NCI-H2171 treated with DMSO at 0.1 percent for 48 hours (cell line): ENCODE results near the gene ATP2C2.
"Not testable (repeated sequence)": the region's sequence is repeated elsewhere in the genome, so short reads cannot be mapped to it uniquely, and the experiment has no call there.

ENCODE experiments used
- DNase-seq: peaks from one replicate; lab custom pipeline; 2025; lab: John Stamatoyannopoulos, UW

ATP2C2 gene

DNA sequence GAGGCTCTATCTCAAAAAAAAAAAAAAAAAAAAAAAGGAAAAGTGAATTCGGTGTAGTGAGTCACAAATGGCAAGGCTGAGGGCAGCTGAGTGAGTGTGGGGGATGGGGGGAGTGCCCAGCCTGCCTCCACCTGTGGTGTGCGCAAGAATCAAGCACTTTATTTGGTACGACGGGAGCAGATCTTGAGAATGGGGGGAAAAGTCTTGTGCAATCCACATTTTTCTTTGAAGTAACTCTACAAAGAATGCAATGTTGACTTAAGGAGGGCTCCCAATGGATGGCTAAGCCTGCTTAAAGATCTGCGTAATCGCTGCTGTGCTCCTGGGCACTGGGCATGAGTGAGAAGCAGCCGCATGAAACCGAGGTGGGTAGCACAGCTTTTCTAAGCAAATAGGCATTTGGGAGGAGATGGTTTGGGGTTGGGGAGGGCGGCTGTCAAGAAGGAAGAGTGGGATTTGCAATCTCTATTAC is 28.2 kb downstream of the ATP2C2 start:
- no peak for DNase-seq

GRCh38 chr16:84397090-84397489 is 28.8 kb downstream of the ATP2C2 start:
- DNase-seq = no peak

GRCh38 chr16:84398701-84399100 is 30.4 kb downstream of the ATP2C2 start:
- no peak for DNase-seq

DNA sequence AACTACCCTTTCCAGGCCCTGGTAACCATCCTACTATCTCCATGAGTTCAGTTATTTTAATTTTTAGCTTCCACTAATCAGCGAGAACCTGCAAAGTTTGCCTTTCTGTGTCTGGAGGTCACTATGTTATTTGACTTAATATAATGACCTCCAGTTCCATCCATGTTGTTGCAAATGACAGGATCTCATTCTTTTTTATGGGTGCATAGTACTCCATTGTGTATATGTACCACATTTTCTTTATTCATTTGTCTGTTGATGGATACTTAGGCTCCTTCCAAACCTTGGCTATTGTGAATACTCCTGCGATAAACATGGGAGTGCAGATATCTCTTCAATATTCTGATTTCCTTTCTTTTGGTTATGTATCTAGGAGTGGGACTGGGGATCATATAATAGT is 31.6 kb downstream of the ATP2C2 start:
- not testable (repeated sequence) for DNase-seq

- not testable (repeated sequence) for DNase-seq
Measured at GRCh38 chr16:84403435-84403834, 35.1 kb downstream of the ATP2C2 start.

DNA sequence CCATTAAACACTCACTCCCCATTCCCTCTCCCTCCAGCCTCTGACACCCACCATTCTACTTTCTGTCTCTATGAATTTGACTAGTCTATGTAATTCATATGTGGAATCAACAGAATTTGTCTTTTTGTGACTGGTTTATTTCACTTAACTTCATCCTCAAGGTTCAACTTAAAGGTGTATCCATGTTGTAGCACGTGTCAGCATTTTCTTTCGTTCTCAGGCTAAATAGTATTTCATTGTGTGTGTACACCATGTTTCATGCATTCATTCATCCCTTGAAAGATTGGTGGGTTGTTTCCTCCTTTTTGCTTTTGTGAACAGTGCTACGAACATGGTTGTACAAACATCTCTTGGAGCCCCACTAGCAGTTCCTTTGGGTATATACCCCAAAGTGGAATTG is 36.0 kb downstream of the ATP2C2 start:
- DNase-seq = no peak

GRCh38 chr16:84404936-84405639 is 36.8 kb downstream of the ATP2C2 start:
- no peak for DNase-seq

- no peak for DNase-seq
Measured at GRCh38 chr16:84406006-84406963, 37.9 kb downstream of the ATP2C2 start.

DNA sequence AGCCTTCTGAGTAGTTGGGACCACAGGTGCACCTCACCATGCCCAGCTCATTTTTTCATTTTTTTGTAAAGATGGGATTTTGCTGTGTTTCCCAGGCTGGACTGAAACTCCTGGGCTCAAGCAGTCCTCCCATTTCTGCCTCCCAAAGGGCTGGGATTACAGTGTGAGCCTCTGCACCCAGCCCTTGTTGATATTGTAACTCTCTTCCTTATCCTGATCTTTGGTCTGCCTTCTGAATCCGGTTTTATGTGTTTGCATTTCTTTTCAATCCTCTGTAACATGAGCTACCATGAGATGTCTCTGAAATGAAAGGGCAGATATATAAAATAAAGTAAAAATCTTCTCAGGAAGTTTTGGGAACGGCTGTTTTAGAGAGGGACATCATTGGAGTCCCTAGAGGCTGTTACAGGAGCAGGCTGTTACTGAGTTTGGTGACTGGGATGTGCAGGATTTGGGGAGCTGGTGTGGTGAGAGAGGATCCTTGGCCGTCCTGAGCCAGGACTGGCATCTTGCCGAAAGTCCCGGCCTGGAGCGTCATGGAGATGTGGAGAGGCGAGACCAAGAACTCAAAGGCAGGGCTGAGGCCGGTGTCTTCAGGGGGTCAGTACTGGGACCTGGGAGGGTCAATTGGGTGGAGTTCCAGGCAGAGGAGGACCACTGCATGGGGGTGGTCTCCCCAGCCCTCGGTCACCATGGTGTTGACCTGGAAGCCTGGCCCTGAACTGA is 39.4 kb downstream of the ATP2C2 start:
- no peak for DNase-seq

DNA sequence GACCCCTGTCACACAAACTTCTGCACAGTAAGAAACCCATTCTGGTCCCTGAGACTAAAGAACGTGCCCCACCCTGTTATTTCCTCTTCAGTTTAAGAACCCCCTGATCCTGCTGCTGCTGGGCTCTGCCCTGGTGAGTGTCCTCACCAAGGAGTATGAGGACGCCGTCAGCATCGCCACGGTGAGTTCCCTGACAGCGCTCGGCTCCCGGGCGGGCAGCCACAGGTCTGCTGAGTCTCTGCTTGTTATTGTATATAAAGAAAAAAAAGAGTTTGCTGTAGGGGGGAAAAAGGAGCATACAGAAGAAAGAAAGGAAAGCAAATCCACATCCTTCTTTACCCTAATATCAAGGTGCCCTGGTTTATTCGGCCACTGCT is 40.0 kb downstream of the ATP2C2 start:
- DNase-seq = no peak

GRCh38 chr16:84408856-84409255 is 40.5 kb downstream of the ATP2C2 start:
- DNase-seq = no peak

- no peak for DNase-seq
Measured at GRCh38 chr16:84410361-84411138, 42.2 kb downstream of the ATP2C2 start.

GRCh38 chr16:84411768-84412167 is 43.4 kb downstream of the ATP2C2 start:
- no peak for DNase-seq

- DNase-seq = no peak
Measured at GRCh38 chr16:84412262-84412661, 43.9 kb downstream of the ATP2C2 start.

GRCh38 chr16:84413244-84414004 is 45.1 kb downstream of the ATP2C2 start:
- DNase-seq = no peak

- DNase-seq = no peak
Measured at GRCh38 chr16:84414789-84415326, 46.5 kb downstream of the ATP2C2 start.

- DNase-seq = no peak
Measured at GRCh38 chr16:84416407-84417321, 48.3 kb downstream of the ATP2C2 start.

DNA sequence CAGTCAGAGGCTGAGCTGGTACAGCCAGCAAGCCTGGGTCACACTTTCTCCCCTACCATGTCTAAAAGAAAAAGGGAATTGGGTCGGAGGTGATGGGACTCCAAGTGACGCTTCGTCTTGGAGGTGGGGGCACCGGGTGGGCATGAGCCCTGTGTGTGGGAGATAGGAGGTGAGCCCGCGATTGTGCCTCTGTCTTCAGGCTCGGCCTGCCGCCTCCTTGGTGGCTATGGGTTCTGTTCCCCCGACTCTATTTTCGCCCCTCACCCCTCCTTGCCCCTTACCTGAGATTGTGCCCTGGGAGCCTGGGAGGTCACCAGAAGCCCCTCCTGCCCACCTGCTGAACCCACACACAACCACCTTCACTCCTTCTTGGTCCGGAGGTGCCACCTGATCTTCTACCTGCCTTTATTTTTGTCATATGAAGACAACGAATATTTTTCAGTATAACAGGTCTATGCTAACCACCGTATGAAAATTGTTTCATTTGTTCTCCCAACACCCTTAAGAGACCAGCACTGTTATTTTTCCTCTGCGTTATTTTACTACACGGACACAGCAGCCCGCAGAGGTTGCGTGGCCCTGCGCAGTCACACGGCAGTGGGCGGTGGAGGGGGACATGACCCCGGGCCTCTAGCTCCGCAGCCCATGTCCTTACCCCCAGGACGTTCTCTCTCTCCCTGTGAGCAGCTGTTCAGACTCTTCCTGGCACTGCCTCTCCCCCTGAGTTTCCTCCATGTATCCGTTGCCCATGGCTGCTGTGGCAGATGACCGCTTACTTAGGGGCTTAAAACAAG is 49.9 kb downstream of the ATP2C2 start:
- no peak for DNase-seq

DNA sequence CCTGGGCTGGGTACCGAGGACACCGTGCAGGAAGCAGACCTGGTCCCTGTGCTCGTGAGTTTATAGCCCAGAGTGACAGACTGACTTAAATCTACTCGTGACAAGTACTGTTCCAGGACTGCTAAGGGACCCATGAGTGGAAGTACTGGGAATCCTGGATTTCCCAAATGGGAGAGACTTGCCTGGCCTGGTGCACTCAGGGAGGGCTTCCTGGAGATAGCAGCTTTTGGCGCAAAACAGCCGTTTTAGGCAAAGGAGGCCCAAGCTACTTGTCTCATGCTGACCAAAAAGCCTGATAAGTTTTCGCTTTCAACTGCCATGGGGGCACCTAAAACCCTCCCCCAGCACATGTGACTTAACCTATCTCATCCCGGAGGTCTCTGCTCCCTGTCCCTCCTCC is 51.4 kb downstream of the ATP2C2 start:
- no peak for DNase-seq
